Ascending aorta (tissue), 2 donors: ENCODE measurements around the gene SCAMP5. TPM values are rescaled to one million over a fixed set of nuclear protein-coding genes. Genes with fewer than 3 reads are reported as not detected.
A peak's percentile ranks its signal among the peaks of the same experiment; 100 is the strongest.

Experiments used
- DNase-seq, 2 donors: peaks; one replicate each; pipeline ENCODE4 v3.0.0-alpha.2; 2019; ENCODE audit warnings: low spot score in 2 of 2
- H3K27ac ChIP-seq, 2 donors: fragments of 200-600 bp; sonication (generic); one replicate each; pipeline ENCODE4 v1.5.1; 2016 to 2017; ENCODE audit warnings: mild to moderate bottlenecking in 1 of 2
- H3K27me3 ChIP-seq: fragments of 200-600 bp; sonication (generic); one replicate; pipeline ENCODE4 v1.5.1; 2017
- H3K36me3 ChIP-seq, 2 donors: fragments of 200-600 bp; sonication (generic); one replicate each; pipeline ENCODE4 v1.5.1; 2016
- H3K4me1 ChIP-seq, 2 donors: fragments of 200-600 bp; sonication (generic); one replicate each; pipeline ENCODE4 v1.5.1; 2016 to 2017; ENCODE audit warnings: mild to moderate bottlenecking in 1 of 2
- H3K4me3 ChIP-seq, 2 donors: fragments of 200-600 bp; sonication (generic); one replicate each; pipeline ENCODE4 v1.5.1; 2016 to 2017; ENCODE audit warnings: mild to moderate bottlenecking in 1 of 2
- H3K9me3 ChIP-seq, 2 donors: fragments of 200-600 bp; sonication (generic); one replicate each; pipeline ENCODE4 v1.5.1; 2016
- CTCF ChIP-seq, 3 experiments: fragments of 200-600 bp in 2 of 3; fragments of 450-650 bp in 1 of 3; sonication (generic) in 2 of 3; IDR thresholded peaks; one replicate each; pipeline ENCODE4 v1.5.1; 2016 to 2019; ENCODE audit warnings: antibody characterized with exemption in 3 of 3, mild to moderate bottlenecking in 1 of 3, moderate library complexity in 1 of 3
- intact Hi-C: fragments of 100-400 bp; cut with DNase I; formaldehyde crosslinking; loops from one replicate; pipeline ENCODE4 v1.15.1; 2023
- total RNA-seq: library from RNA; depleted of rRNA; stranded (reverse); fragments of >200 nt; gene quantifications from one replicate; pipeline ENCODE4 v1.1.0, GENCODE V29; 2016

The SCAMP5 gene
- total RNA-seq, 1 donor from 2014 or later, result 0.43 TPM

- no peaks in the 10 kb centered on the region for H3K9me3 ChIP-seq
- DNase-seq, result no peak
- no peaks in the 10 kb centered on the region for H3K27me3 ChIP-seq
- no peak for TF ChIP-seq CTCF (IDR thresholded peaks at IDR 0.05)
- H3K36me3 ChIP-seq, result no peaks in the 10 kb centered on the region
- H3K27ac ChIP-seq, result no peak overlapping the region
- intact Hi-C loops, result loop anchor here (2.0 kb wide), 1 partner anchor 27 kb away; the partner anchor contains the start of gene PPCDC
- peak overlapping the region; percentile 73 to 79 for H3K4me3 ChIP-seq
- H3K4me1 ChIP-seq, result peaks cover 5 to 8% of the 10 kb centered on the region in 2 donors
These were observed 709 bp downstream of the SCAMP5 start for GRCh38 chr15:74995779-74996765.

GRCh38 chr15:74997141-74997540, 1.8 kb downstream of the SCAMP5 start:
- no peak for DNase-seq
- TF ChIP-seq CTCF (IDR thresholded peaks at IDR 0.05), result no peak
- Histone ChIP-seq H3K4me3 (no peak overlapping the region), H3K9me3 (no peaks in the 10 kb centered on the region), H3K27me3 (no peaks in the 10 kb centered on the region), H3K27ac (no peak overlapping the region), H3K4me1 (peaks cover 5 to 8% of the 10 kb centered on the region in 2 donors), H3K36me3 (no peaks in the 10 kb centered on the region)
- intact Hi-C loops, result no loop called here

- Histone ChIP-seq H3K4me1 (peaks cover 5 to 8% of the 10 kb centered on the region in 2 donors), H3K4me3 (no peak overlapping the region), H3K36me3 (no peaks in the 10 kb centered on the region), H3K9me3 (no peaks in the 10 kb centered on the region), H3K27ac (no peak overlapping the region), H3K27me3 (no peaks in the 10 kb centered on the region)
- no peak for DNase-seq
- intact Hi-C loops, result no loop called here
- no peak for TF ChIP-seq CTCF (IDR thresholded peaks at IDR 0.05)
These were observed 2.2 kb downstream of the SCAMP5 start for GRCh38 chr15:74997543-74997942.

- intact Hi-C loops, result no loop called here
- TF ChIP-seq CTCF (IDR thresholded peaks at IDR 0.05), result no peak
- H3K4me1 ChIP-seq, result no peaks in the 10 kb centered on the region
These were observed 5.9 kb downstream of the SCAMP5 start for GRCh38 chr15:75001310-75001709.

GRCh38 chr15:75002398-75002797, 7.0 kb downstream of the SCAMP5 start:
- Histone ChIP-seq H3K27ac (no peak overlapping the region), H3K9me3 (no peaks in the 10 kb centered on the region), H3K4me1 (no peaks in the 10 kb centered on the region), H3K27me3 (no peaks in the 10 kb centered on the region), H3K36me3 (no peaks in the 10 kb centered on the region), H3K4me3 (no peak overlapping the region)
- TF ChIP-seq CTCF (IDR thresholded peaks at IDR 0.05), result no peak
- intact Hi-C loops, result no loop called here
- no peak for DNase-seq

More at GRCh38 chr15:75001310-75001709, 5.9 kb downstream of the SCAMP5 start:
- no peak overlapping the region for H3K27ac ChIP-seq
- no peak overlapping the region for H3K4me3 ChIP-seq
- H3K27me3 ChIP-seq, result no peaks in the 10 kb centered on the region
- H3K36me3 ChIP-seq, result no peaks in the 10 kb centered on the region
- H3K9me3 ChIP-seq, result no peaks in the 10 kb centered on the region
- no peak for DNase-seq
